ENCODE measurements around the gene KMT2B.

The KMT2B gene

GRCh38 chr19:35729021-35729420, 11.2 kb downstream of the KMT2B start:
- H2BK120ac ChIP-seq (ENCODE audit: insufficient read depth, low read length, poor library complexity): no peak overlapping the region
- H3K4me3 ChIP-seq (ENCODE audit: low read depth, low read length): no peak overlapping the region
- H4K12ac ChIP-seq (ENCODE audit: low read depth, low read length): no peak overlapping the region
- no peak overlapping the region for H3K23ac ChIP-seq (ENCODE audit: low read length)
- no CpG with 5 or more reads among the region's 18 CpGs for WGBS (ENCODE audit: extremely low coverage, insufficient coverage, insufficient read length)
- no peak overlapping the region for H2BK12ac ChIP-seq (ENCODE audit: low read length)
- H3K27me3 ChIP-seq (ENCODE audit: insufficient read depth, low read length): no peaks in the 10 kb centered on the region
- H3K14ac ChIP-seq (ENCODE audit: low read length): no peak overlapping the region
- no peaks in the 10 kb centered on the region for H3K9me3 ChIP-seq (ENCODE audit: insufficient read depth, low read depth, low read length)
- no peak overlapping the region for H3K4ac ChIP-seq (ENCODE audit: low read depth, low read length)
- no peak overlapping the region for H2BK5ac ChIP-seq (ENCODE audit: low read depth, low read length, poor library complexity)
- no peak overlapping the region for H3K4me2 ChIP-seq (ENCODE audit: low read length)
- no peak for DNase-seq
- H3K36me3 ChIP-seq (ENCODE audit: control insufficient read depth in 1 of 2, insufficient read depth in 2 of 2, low read length in 2 of 2): peaks cover 95 to 96% of the 10 kb centered on the region in 2 experiments
- no peak overlapping the region for H3K9ac ChIP-seq (ENCODE audit: low read length)
- H3K18ac ChIP-seq (ENCODE audit: low read length): no peak overlapping the region
- H3K79me2 ChIP-seq (ENCODE audit: control insufficient read depth, insufficient read depth, low read length, poor library complexity): no peaks in the 10 kb centered on the region
- peaks cover under 1% of the 10 kb centered on the region for H3K79me1 ChIP-seq (ENCODE audit: low read length)
- no peaks in the 10 kb centered on the region for H3K4me1 ChIP-seq (ENCODE audit: control insufficient read depth in 1 of 2, insufficient read depth in 2 of 2, low read length in 2 of 2)
- no peak overlapping the region for H2AFZ ChIP-seq (ENCODE audit: insufficient read depth, low read length, poor library complexity)
- no peak overlapping the region for H4K91ac ChIP-seq (ENCODE audit: low read depth, low read length)
- no peak overlapping the region for H3K27ac ChIP-seq (ENCODE audit: low read depth, low read length)
- no peak overlapping the region for H4K8ac ChIP-seq (ENCODE audit: low read depth, low read length)
- H2AK5ac ChIP-seq (ENCODE audit: low read length): no peak overlapping the region

GRCh38 chr19:35729763-35730162, 12.0 kb downstream of the KMT2B start:
- Histone ChIP-seq H3K18ac (ENCODE audit: low read length) (no peak overlapping the region), H3K27me3 (ENCODE audit: insufficient read depth, low read length) (no peaks in the 10 kb centered on the region), H2BK5ac (ENCODE audit: low read depth, low read length, poor library complexity) (no peak overlapping the region), H3K36me3 (ENCODE audit: control insufficient read depth in 1 of 2, insufficient read depth in 2 of 2, low read length in 2 of 2) (peaks cover 95 to 96% of the 10 kb centered on the region in 2 experiments), H3K4ac (ENCODE audit: low read depth, low read length) (no peak overlapping the region), H2BK120ac (ENCODE audit: insufficient read depth, low read length, poor library complexity) (no peak overlapping the region), H2AK5ac (ENCODE audit: low read length) (no peak overlapping the region), H3K79me2 (ENCODE audit: control insufficient read depth, insufficient read depth, low read length, poor library complexity) (no peaks in the 10 kb centered on the region), H3K9ac (ENCODE audit: low read length) (no peak overlapping the region), H2AFZ (ENCODE audit: insufficient read depth, low read length, poor library complexity) (no peak overlapping the region), H4K91ac (ENCODE audit: low read depth, low read length) (no peak overlapping the region), H3K4me3 (ENCODE audit: low read depth, low read length) (no peak overlapping the region), H3K4me1 (ENCODE audit: control insufficient read depth in 1 of 2, insufficient read depth in 2 of 2, low read length in 2 of 2) (no peaks in the 10 kb centered on the region), H3K23ac (ENCODE audit: low read length) (no peak overlapping the region), H4K12ac (ENCODE audit: low read depth, low read length) (no peak overlapping the region), H4K8ac (ENCODE audit: low read depth, low read length) (no peak overlapping the region), H3K79me1 (ENCODE audit: low read length) (peaks cover 3% of the 10 kb centered on the region), H2BK12ac (ENCODE audit: low read length) (no peak overlapping the region), H3K14ac (ENCODE audit: low read length) (no peak overlapping the region), H3K4me2 (ENCODE audit: low read length) (no peak overlapping the region), H3K27ac (ENCODE audit: low read depth, low read length) (no peak overlapping the region), H3K9me3 (ENCODE audit: insufficient read depth, low read depth, low read length) (no peaks in the 10 kb centered on the region)
- no peak for DNase-seq
- no CpG with 5 or more reads among the region's 11 CpGs for WGBS (ENCODE audit: extremely low coverage, insufficient coverage, insufficient read length)

DNA sequence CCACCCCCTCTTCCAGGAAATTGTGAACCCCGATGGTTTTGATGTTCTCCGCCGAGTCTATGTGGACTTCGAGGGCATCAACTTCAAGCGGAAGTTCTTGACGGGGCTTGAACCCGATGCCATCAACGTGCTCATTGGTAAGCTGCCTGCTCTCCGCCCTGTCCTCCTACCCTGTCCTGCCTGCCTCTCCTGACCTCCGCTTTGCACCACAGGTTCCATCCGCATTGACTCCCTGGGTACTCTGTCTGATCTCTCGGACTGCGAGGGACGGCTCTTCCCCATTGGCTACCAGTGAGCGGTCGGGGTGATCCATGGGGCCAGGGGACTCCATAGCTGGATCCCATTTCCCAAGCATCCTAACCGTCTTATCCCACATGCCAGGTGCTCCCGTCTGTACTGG, 12.5 kb downstream of the KMT2B start:
- Histone ChIP-seq H2BK120ac (ENCODE audit: insufficient read depth, low read length, poor library complexity) (no peak overlapping the region), H3K4me1 (ENCODE audit: control insufficient read depth in 1 of 2, insufficient read depth in 2 of 2, low read length in 2 of 2) (no peaks in the 10 kb centered on the region), H4K91ac (ENCODE audit: low read depth, low read length) (no peak overlapping the region), H3K27ac (ENCODE audit: low read depth, low read length) (no peak overlapping the region), H3K23ac (ENCODE audit: low read length) (no peak overlapping the region), H3K36me3 (ENCODE audit: control insufficient read depth in 1 of 2, insufficient read depth in 2 of 2, low read length in 2 of 2) (peaks cover 95 to 96% of the 10 kb centered on the region in 2 experiments), H3K4ac (ENCODE audit: low read depth, low read length) (no peak overlapping the region), H3K18ac (ENCODE audit: low read length) (no peak overlapping the region), H3K4me3 (ENCODE audit: low read depth, low read length) (no peak overlapping the region), H2AK5ac (ENCODE audit: low read length) (no peak overlapping the region), H2BK12ac (ENCODE audit: low read length) (no peak overlapping the region), H3K9me3 (ENCODE audit: insufficient read depth, low read depth, low read length) (no peaks in the 10 kb centered on the region), H3K14ac (ENCODE audit: low read length) (no peak overlapping the region), H3K27me3 (ENCODE audit: insufficient read depth, low read length) (no peaks in the 10 kb centered on the region), H4K8ac (ENCODE audit: low read depth, low read length) (no peak overlapping the region), H3K4me2 (ENCODE audit: low read length) (no peak overlapping the region), H2BK5ac (ENCODE audit: low read depth, low read length, poor library complexity) (no peak overlapping the region), H3K79me2 (ENCODE audit: control insufficient read depth, insufficient read depth, low read length, poor library complexity) (no peaks in the 10 kb centered on the region), H3K79me1 (ENCODE audit: low read length) (peaks cover 3% of the 10 kb centered on the region), H3K9ac (ENCODE audit: low read length) (no peak overlapping the region), H2AFZ (ENCODE audit: insufficient read depth, low read length, poor library complexity) (no peak overlapping the region), H4K12ac (ENCODE audit: low read depth, low read length) (peak overlapping the region; percentile 25)
- no CpG with 5 or more reads among the region's 18 CpGs for WGBS (ENCODE audit: extremely low coverage, insufficient coverage, insufficient read length)
- no peak for DNase-seq

GRCh38 chr19:35731353-35731752, 13.6 kb downstream of the KMT2B start:
- WGBS (ENCODE audit: extremely low coverage, insufficient coverage, insufficient read length): no CpG with 5 or more reads among the region's 9 CpGs
- no peak overlapping the region for H3K14ac ChIP-seq (ENCODE audit: low read length)

More at GRCh38 chr19:35731353-35731752, 13.6 kb downstream of the KMT2B start:
- no peak overlapping the region for H2BK5ac ChIP-seq (ENCODE audit: low read depth, low read length, poor library complexity)
- H2AK5ac ChIP-seq (ENCODE audit: low read length): no peak overlapping the region
- peak in 1 of 2 donors; percentile 15 for DNase-seq
- H3K4ac ChIP-seq (ENCODE audit: low read depth, low read length): no peak overlapping the region
- no peak overlapping the region for H3K4me2 ChIP-seq (ENCODE audit: low read length)
- H3K79me1 ChIP-seq (ENCODE audit: low read length): peaks cover 3% of the 10 kb centered on the region
- H3K27ac ChIP-seq (ENCODE audit: low read depth, low read length): no peak overlapping the region
- H2BK12ac ChIP-seq (ENCODE audit: low read length): no peak overlapping the region
- no peak overlapping the region for H2AFZ ChIP-seq (ENCODE audit: insufficient read depth, low read length, poor library complexity)
- H4K12ac ChIP-seq (ENCODE audit: low read depth, low read length): no peak overlapping the region
- H4K8ac ChIP-seq (ENCODE audit: low read depth, low read length): no peak overlapping the region
- H3K9me3 ChIP-seq (ENCODE audit: insufficient read depth, low read depth, low read length): no peaks in the 10 kb centered on the region
- no peaks in the 10 kb centered on the region for H3K79me2 ChIP-seq (ENCODE audit: control insufficient read depth, insufficient read depth, low read length, poor library complexity)
- H3K23ac ChIP-seq (ENCODE audit: low read length): no peak overlapping the region
- H3K4me3 ChIP-seq (ENCODE audit: low read depth, low read length): no peak overlapping the region
- H3K27me3 ChIP-seq (ENCODE audit: insufficient read depth, low read length): no peaks in the 10 kb centered on the region
- no peak overlapping the region for H3K9ac ChIP-seq (ENCODE audit: low read length)
- H2BK120ac ChIP-seq (ENCODE audit: insufficient read depth, low read length, poor library complexity): no peak overlapping the region
- peaks cover 91 to 92% of the 10 kb centered on the region in 2 experiments for H3K36me3 ChIP-seq (ENCODE audit: control insufficient read depth in 1 of 2, insufficient read depth in 2 of 2, low read length in 2 of 2)
- H3K18ac ChIP-seq (ENCODE audit: low read length): no peak overlapping the region
- H4K91ac ChIP-seq (ENCODE audit: low read depth, low read length): no peak overlapping the region
- no peaks in the 10 kb centered on the region for H3K4me1 ChIP-seq (ENCODE audit: control insufficient read depth in 1 of 2, insufficient read depth in 2 of 2, low read length in 2 of 2)

Data from trophoblast cell (in vitro differentiated cells and primary cell).